Right atrium auricular region (tissue), 2 donors: Measurements from ENCODE around the gene PDE6A. TPM values are rescaled to one million over a fixed set of nuclear protein-coding genes. Genes with fewer than 3 reads are reported as not detected.

Source experiments
- DNase-seq: peaks from one replicate; pipeline ENCODE4 v3.0.0-alpha.2; 2019; ENCODE audit warnings: low spot score
- H3K27ac ChIP-seq, 2 donors: fragments of 200-600 bp; sonication (generic); 1 replicate in 1 of 2; 2 replicates in 1 of 2; pipeline ENCODE4 v1.5.1; 2016 to 2019
- H3K27me3 ChIP-seq, 2 donors: fragments of 200-600 bp; sonication (generic); one replicate each; pipeline versions ENCODE4 v1.5.1 to v1.6.0; 2017 to 2019
- H3K36me3 ChIP-seq: fragments of 200-600 bp; sonication (generic); one replicate; pipeline ENCODE4 v1.5.1; 2016
- H3K4me1 ChIP-seq, 2 donors: fragments of 200-600 bp; sonication (generic); one replicate each; pipeline versions ENCODE4 v1.5.1 to v1.6.0; 2017 to 2019
- H3K4me3 ChIP-seq, 2 donors: fragments of 200-600 bp; sonication (generic); 1 replicate in 1 of 2; 2 replicates in 1 of 2; pipeline ENCODE4 v1.5.1; 2017 to 2019; ENCODE audit warnings: mild to moderate bottlenecking in 1 of 2, moderate library complexity in 1 of 2
- H3K9me3 ChIP-seq, 2 donors: fragments of 200-600 bp; sonication (generic); one replicate each; pipeline ENCODE4 v1.5.1; 2019
- CTCF ChIP-seq, 2 donors: fragments of 200-600 bp; sonication (generic); IDR thresholded peaks; one replicate each; pipeline ENCODE4 v1.5.1; 2019; ENCODE audit warnings: antibody characterized with exemption in 2 of 2
- total RNA-seq, 2 donors: library from RNA; depleted of rRNA; stranded (reverse); fragments of >200 nt; gene quantifications; one replicate each; pipeline ENCODE4 v1.1.0, GENCODE V29; 2016

Gene PDE6A
- total RNA-seq, 2 donors from 2014 or later: 0.08 TPM; not detected in 1

- no peak for DNase-seq
- Histone ChIP-seq H3K36me3 (peaks cover 37% of the 10 kb centered on the region), H3K27ac (no peak overlapping the region), H3K9me3 (no peaks in the 10 kb centered on the region), H3K4me3 (no peak overlapping the region), H3K27me3 (no peaks in the 10 kb centered on the region), H3K4me1 (no peaks in the 10 kb centered on the region)
- no peak for TF ChIP-seq CTCF (IDR thresholded peaks at IDR 0.05)
Measured at GRCh38 chr5:149849280-149849965, 95.2 kb downstream of the PDE6A start.

GRCh38 chr5:149847611-149848010 lies 97.0 kb downstream of the PDE6A start:
- Histone ChIP-seq H3K27ac (no peak overlapping the region), H3K4me1 (no peaks in the 10 kb centered on the region), H3K27me3 (no peaks in the 10 kb centered on the region), H3K36me3 (peaks cover 51% of the 10 kb centered on the region), H3K9me3 (no peaks in the 10 kb centered on the region), H3K4me3 (no peak overlapping the region)
- TF ChIP-seq CTCF (IDR thresholded peaks at IDR 0.05): no peak
- no peak for DNase-seq

GRCh38 chr5:149846021-149846420 lies 98.6 kb downstream of the PDE6A start:
- no peak for TF ChIP-seq CTCF (IDR thresholded peaks at IDR 0.05)
- H3K27me3 ChIP-seq: no peaks in the 10 kb centered on the region
- peaks cover 64% of the 10 kb centered on the region for H3K36me3 ChIP-seq
- DNase-seq: no peak
- H3K27ac ChIP-seq: no peak overlapping the region
- H3K4me1 ChIP-seq: no peaks in the 10 kb centered on the region
- no peaks in the 10 kb centered on the region for H3K9me3 ChIP-seq
- H3K4me3 ChIP-seq: no peak overlapping the region

GRCh38 chr5:149845601-149846000 lies 99.0 kb downstream of the PDE6A start:
- Histone ChIP-seq H3K9me3 (no peaks in the 10 kb centered on the region), H3K4me3 (no peak overlapping the region), H3K27me3 (no peaks in the 10 kb centered on the region), H3K4me1 (no peaks in the 10 kb centered on the region), H3K27ac (no peak overlapping the region), H3K36me3 (peaks cover 68% of the 10 kb centered on the region)
- TF ChIP-seq CTCF (IDR thresholded peaks at IDR 0.05): no peak
- no peak for DNase-seq

GRCh38 chr5:149841851-149842793 lies 102.5 kb downstream of the PDE6A start:
- no peaks in the 10 kb centered on the region for H3K27me3 ChIP-seq
- no peak overlapping the region for H3K4me3 ChIP-seq
- TF ChIP-seq CTCF (IDR thresholded peaks at IDR 0.05): no peak
- H3K27ac ChIP-seq: no peak overlapping the region
- peaks cover 0 to 6% of the 10 kb centered on the region in 2 donors for H3K4me1 ChIP-seq
- peaks cover 78% of the 10 kb centered on the region for H3K36me3 ChIP-seq
- no peaks in the 10 kb centered on the region for H3K9me3 ChIP-seq
- DNase-seq: no peak
